Astrocyte of the hippocampus (primary cell): ENCODE measurements around the gene ESPN.
"Not testable (repeated sequence)": the region's sequence is repeated elsewhere in the genome, so short reads cannot be mapped to it uniquely, and the experiment has no call there.

ENCODE experiments used
- DNase-seq: peaks from one replicate; pipeline ENCODE4 v3.0.0; 2011; ENCODE audit warnings: low read depth, low spot score

The ESPN gene

DNA sequence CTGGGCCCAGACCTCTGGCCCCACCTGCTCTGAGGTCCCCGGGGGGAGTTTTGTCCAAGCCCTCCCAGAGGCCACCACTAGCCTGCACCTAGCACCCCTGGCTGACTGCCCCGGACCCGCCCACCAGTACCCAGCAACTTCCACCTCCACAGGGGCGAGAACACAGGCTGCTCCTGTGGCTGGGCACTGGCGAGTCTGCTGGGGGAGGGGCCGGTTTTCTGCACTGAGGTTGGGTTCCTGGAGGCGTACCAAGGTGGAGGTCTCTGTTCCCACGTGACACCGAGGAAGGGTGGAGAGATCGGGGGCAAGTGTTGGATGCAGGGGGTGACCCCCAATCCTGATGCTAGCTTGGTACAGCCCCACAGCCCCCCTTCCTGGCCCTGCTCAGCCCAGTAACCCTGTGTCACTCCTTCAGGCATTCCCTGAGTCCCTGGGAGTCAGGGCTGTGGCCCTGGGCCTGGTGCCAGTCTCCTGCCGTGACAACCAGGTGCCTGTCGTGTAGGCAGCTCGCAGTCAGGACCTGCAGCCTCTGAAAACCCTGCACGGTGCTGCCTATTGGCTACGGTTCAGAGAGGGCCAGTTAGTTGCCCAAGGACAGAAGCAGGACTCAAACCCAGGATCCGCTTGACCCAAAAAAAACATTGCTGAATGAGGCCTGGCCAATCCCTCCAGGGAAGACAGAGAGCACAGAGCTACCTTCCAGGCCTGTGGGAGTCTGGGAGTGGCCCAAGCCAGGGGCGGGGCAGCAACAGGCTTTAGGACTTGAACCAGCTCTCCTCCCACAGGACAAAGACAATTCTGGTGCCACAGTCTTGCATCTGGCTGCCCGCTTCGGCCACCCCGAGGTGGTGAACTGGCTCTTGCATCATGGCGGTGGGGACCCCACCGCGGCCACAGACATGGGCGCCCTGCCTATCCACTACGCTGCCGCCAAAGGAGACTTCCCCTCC, 3.1 kb downstream of the ESPN start:
- no peak for DNase-seq

DNA sequence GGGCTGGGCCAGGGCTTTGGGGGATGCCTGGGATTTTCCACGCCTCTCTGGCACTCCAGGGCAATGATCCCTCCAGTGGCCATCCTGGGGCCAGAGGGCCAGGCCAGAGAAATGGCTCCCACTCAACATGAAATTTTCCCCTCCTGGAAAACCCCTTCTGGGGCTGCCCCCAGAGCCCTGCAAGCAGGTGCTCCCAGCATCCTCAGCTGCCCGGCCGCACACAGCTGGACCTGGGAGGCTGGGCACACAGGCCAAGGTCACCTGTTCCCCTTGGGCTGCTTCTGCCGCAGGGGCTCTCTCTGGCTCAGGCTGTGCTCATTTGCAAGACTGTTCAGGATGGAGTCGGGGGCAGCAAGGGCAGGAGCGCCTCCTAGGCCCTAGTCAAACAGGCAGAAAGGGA, 3.9 kb downstream of the ESPN start:
- DNase-seq, result not testable (repeated sequence)

- not testable (repeated sequence) for DNase-seq
Observed at GRCh38 chr1:6429660-6430411, 5.3 kb downstream of the ESPN start.

DNA sequence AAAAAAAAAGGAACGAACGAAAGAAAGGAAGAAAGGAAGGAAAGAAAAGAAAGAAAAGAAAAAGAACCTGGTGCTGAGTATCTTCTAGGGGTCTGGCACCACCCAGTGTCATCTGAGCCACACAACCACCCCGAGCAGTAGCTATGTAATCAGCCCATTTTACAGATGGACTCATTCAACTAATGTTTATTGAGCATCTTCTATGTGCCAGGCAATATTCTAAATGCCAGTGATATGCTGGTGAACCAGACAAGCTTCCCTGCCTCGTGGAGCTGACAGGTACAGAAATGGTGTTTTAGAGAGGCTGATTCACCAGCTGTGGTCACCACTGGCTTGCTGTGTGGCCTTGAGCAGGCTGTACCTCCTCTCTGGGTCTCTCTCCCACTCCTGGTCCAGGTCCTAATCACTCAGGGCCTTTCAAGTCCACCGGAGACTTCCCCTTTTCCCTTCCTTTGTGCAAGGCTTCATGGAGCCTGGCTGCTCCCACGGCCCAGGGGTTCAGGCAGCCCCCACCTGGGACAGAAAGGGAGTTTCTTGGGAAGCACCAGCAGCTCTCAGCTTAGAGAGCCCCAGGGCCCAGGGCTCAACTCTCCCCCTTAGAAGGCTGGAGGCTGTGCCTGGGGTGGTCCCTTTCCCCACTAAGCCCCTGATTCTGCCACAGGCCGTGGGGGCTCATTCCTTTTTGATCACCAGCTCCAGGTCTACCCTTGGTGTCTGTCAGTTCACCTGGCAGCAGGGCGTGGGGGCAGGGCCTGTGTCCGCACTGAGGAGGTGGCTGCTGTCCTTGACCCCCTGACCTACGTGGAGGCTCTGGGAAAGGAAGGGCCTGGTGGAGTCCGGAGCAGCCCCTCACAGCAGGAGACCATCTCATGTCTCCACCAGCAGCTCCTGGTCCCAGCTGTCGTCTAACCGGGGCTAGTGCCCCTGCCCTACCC, 7.3 kb downstream of the ESPN start:
- DNase-seq, result not testable (repeated sequence)

DNA sequence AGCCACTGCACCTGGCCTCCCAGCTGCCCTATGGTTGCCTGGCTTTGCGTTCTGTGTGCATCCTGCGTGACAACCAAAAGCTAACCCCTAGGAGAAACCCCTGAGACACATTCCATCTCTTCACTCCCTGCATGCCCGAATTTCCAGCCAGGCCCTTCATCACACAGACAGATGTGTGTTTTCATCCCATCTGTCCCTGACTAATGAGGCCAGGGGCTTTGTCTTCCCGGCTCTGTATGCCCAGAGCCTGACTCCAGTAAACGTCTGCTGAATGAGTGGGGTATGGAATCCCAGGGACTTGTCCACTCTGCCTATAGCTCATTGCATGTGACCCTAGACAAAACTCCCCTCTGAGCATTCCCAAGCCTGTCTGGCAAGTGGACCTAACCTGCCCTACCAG, 9.6 kb downstream of the ESPN start:
- no peak for DNase-seq

- no peak for DNase-seq
Observed at GRCh38 chr1:6435129-6435528, 10.6 kb downstream of the ESPN start.

DNA sequence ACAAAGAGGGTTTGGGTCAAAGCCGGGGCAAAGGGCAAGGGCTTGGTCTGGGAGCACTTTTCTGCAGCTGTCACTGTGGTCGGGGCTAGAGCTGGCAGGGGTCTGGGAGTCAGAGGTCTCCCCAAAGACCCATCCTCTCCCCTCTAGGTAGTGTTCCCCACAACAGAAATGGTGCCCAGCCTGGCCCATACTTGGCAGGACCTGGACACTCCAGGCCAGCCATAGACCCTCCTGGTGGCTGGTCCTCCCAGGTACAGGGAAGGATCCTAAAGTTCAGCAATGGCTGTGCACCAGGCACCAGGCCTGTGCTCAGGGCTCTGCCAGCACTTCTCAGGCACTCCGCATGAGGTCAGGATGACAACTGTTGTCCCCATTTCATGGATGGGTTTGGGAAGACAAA, 11.0 kb downstream of the ESPN start:
- no peak for DNase-seq

- DNase-seq, result not testable (repeated sequence)
Observed at GRCh38 chr1:6436277-6436676, 11.7 kb downstream of the ESPN start.

DNA sequence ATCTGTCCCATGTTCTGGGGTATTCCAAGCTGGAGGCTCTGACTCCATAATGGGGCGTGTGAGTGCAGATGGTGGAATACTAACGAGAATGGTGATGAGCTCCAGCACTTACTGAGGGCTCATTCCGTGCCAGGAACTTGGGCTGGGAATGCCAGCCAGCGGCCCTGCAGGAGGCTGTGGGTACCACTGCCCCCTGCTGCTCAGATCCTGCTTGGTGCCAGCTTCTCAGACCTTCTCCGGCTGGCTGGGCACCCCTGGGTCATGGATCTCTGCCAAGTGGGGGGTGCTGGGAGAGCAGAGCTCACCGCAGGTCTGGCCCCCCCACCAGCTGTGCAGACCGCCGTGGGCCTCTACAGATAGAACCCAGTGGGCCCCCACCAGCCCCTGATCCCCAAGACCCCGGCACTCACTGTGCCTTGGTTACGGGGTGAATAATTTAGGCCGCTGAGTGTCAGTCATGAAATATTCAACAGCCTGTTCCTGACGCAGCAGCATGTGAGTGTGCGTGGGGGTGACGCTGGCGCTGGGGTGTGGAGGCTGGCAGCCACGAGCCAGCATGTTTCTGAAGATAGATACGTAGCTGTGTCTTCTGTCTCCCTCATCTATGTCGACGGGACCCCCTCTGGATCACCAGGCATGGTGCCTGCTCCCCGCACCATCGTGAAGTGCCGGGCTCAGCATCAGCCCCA, 12.6 kb downstream of the ESPN start:
- DNase-seq, result peak; percentile 76

DNA sequence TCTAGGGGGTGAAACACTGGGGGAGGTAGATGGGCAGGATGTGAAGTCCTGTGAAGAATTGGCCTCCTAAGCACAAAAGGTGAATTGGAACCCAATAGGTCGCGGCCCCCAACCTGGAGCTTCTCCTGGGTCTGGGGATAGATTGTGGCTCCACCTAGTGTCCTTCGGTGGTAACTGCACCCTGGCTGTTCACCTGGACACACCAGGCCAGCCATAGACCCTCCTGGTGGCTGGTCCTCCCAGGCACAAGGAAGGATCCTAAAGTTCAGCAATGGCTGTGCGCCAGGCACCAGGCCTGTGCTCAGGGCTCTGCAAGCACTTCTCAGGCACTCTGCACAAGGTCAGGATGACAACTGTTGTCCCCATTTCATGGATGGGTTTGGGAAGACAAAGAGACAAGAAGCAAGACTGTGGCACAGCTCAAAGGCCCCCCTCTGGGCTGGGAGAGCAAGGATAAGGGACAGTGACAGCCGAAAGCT, 13.5 kb downstream of the ESPN start:
- peak; percentile 80 for DNase-seq

DNA sequence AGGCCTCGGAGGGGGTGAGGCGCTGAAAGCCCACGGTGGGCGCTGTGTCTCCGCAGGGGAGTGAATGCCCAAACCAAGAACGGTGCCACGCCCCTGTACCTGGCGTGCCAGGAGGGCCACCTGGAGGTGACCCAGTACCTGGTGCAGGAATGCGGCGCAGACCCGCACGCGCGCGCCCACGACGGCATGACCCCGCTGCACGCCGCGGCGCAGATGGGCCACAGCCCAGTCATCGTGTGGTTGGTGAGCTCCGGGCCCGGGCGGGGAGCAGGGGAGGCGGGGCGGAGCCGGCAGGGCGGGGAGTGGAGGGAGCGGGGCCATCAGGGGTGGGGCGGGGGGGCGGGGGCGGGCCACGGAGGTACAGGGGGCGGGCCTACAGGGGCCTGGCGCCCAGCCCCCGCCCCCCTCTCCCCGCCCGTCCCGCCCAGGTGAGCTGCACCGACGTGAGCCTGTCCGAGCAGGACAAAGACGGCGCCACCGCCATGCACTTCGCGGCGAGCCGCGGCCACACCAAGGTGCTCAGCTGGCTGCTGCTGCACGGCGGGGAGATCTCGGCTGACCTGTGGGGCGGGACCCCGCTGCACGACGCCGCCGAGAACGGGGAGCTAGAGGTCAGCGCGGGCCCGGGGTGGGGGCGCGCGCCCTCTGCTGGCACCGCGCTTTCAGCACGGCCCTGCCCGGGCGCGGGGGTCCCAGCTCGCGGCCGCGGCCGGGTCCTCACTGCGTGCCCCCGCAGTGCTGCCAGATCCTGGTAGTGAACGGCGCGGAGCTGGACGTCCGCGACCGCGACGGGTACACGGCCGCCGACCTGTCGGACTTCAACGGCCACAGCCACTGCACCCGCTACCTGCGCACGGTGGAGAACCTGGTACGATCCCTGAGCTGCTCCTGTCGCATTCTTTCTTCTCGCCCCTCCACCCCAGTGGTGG, 15.9 kb downstream of the ESPN start:
- peak; percentile 72 for DNase-seq

DNA sequence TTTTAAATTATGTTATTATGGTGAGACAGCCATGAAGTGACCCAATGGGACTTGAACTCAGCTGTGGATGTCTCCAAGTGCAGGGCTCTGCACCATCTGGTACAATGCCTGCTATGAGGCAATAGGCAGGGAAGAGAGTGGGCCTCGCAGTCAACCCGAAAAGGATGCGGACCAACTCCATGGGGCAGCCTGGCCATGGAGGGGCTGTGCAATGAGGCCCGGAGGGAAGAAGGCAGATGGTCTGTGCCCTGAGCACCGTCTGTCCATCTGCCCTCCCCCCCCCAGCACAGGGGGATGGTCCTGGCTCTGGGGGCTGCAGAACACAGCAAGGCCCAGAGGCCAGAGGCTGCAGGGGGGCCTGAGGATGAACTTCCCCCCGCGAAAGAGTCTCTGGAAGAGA, 17.0 kb downstream of the ESPN start:
- no peak for DNase-seq

DNA sequence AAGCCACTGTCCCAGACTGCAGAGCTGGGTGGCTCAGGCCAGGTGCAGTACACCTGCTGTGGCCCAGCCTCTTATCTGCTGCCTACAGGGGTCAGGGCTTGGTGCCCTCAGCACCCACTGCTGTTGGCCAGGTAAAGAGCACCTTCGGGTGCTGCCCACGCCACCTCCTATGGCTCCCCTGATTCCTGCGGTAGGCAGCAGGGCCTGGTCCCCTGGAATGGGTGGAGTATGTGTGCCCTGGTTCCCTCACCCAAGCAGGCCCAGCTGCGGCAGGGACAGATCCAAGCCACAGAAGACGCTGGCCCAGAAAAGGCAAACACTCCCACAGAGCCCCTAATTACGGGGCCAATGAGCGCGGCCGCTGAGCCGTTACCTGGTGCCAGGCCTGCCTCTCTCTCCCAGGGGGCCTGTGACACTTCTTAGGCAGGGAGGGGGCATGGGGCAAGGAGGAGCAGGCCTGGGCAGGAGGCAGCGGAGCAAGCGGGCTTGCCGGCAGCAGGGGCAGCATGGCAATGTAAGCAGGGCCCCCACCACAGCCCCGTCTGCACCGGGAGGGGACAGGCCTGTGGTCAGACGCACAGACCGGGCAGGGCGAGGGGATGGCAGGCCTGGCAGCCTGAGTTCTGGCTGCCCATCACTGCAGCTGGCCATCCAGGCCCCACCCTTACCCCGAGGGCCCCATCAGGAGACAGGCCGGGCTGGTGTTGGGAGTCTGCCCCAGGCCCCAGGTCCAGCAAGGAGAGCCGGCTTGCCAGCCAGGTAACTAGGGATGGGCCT, 19.0 kb downstream of the ESPN start:
- no peak for DNase-seq

DNA sequence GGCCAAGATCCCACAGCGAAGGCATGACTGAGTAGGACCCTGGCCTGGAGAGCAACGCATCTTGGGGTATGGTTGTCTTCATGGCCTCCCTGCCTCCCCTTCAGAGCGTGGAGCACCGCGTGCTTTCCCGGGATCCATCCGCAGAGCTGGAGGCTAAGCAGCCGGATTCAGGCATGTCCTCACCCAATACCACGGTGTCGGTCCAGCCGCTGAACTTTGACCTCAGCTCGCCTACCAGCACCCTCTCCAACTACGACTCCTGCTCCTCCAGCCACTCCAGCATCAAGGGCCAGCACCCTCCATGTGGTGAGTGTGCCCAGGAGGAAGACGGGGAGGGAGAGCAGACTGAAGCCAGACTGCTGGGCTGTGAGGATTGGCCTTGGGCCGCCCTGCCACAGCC, 19.8 kb downstream of the ESPN start:
- no peak for DNase-seq

- peak; percentile 65 for DNase-seq
Observed at GRCh38 chr1:6445062-6445763, 20.6 kb downstream of the ESPN start.

GRCh38 chr1:6445929-6446328, 21.4 kb downstream of the ESPN start:
- DNase-seq, result not testable (repeated sequence)

- DNase-seq, result no peak
Observed at GRCh38 chr1:6446665-6447015, 22.1 kb downstream of the ESPN start.

- no peak for DNase-seq
Observed at GRCh38 chr1:6447016-6447817, 22.6 kb downstream of the ESPN start.
